HCT116 (cell line): ENCODE measurements around the gene HSD17B10. TPM values are rescaled to one million over a fixed set of nuclear protein-coding genes. Genes with fewer than 3 reads are reported as not detected.

Experiments used
- ATAC-seq: fragments of 200-7000 bp; cut with Tn5 transposase; 2 replicates; pipeline ENCODE4 v1.9.1; 2020; ENCODE audit warnings: mild to moderate bottlenecking, moderate library complexity
- BruUV-seq: library from RNA; stranded (reverse); fragments of 400-500 nt; replicated peaks from 2 replicates; lab custom pipeline; 2021; lab: Mats Ljungman, UMichigan
- CTCF ChIA-PET: fragments of 300-600 bp; sonication (Branson Sonifier 250); formaldehyde crosslinking; loops from one replicate; lab custom pipeline; 2021; ENCODE audit warnings: antibody characterized with exemption; lab: Charles Lee
- POLR2A ChIA-PET: fragments of 300-600, 350-600 bp; sonication (Branson Sonifier 250); formaldehyde crosslinking; loops from one replicate; lab custom pipeline; 2021; ENCODE audit warnings: antibody characterized with exemption; lab: Charles Lee
- RAD21 ChIA-PET, 2 experiments: fragments of 300-600 bp; sonication (Branson Sonifier 250); formaldehyde crosslinking; loops; one replicate each; lab custom pipeline; 2023; ENCODE audit warnings: low total read pairs in 2 of 2; ENCODE audit not compliant: uncharacterized antibody in 2 of 2, unreplicated experiment in 2 of 2, low non-redundant PET in 1 of 2; lab: Charles Lee
- DNase-seq: peaks from one replicate; pipeline ENCODE4 v3.0.0-alpha.2; 2010; ENCODE audit warnings: low read depth, low spot score
- H2AFZ ChIP-seq: fragments of 200-600 bp; shearing (Covaris generic), sonication (generic); 2 replicates; pipeline ENCODE4 v1.6.1; 2017; ENCODE audit warnings: low read depth, mixed run types, mixed read lengths, antibody characterized with exemption, low read length; ENCODE audit not compliant: poor library complexity, severe bottlenecking
- H3K27ac ChIP-seq: 2 replicates; pipeline ENCODE4 v1.5.1; 2012; ENCODE audit warnings: low read depth, low read length
- H3K27me3 ChIP-seq: fragments of 200-600 bp; sonication (generic); 2 replicates; pipeline ENCODE4 v1.6.1; 2016; ENCODE audit warnings: mixed run types, low read length, mixed read lengths; ENCODE audit not compliant: insufficient read depth
- H3K36me3 ChIP-seq, 2 experiments: fragments of 200-500 bp in 1 of 2; fragments of 200-600 bp in 1 of 2; sonication (Bioruptor generic) in 1 of 2; sonication (generic) in 1 of 2; 2 replicates each; pipeline versions ENCODE4 v1.5.1 to v1.6.1; 2014 to 2016; ENCODE audit warnings: low read length in 2 of 2, inconsistent platforms in 1 of 2, mixed read lengths in 1 of 2, mixed run types in 1 of 2; ENCODE audit not compliant: insufficient read depth in 2 of 2, control insufficient read depth in 1 of 2
- H3K4me1 ChIP-seq, 2 experiments: fragments of 200-600 bp in 1 of 2; sonication (generic) in 1 of 2; 2 replicates each; pipeline versions ENCODE4 v1.5.1 to v1.6.1; 2012 to 2017; ENCODE audit warnings: low read length in 2 of 2, inconsistent platforms in 1 of 2, mild to moderate bottlenecking in 1 of 2, mixed read lengths in 1 of 2, mixed run types in 1 of 2, moderate library complexity in 1 of 2; ENCODE audit not compliant: insufficient read depth in 2 of 2, control insufficient read depth in 1 of 2
- H3K4me2 ChIP-seq: fragments of 200-600 bp; sonication (generic); 2 replicates; pipeline ENCODE4 v1.6.1; 2017; ENCODE audit warnings: mixed run types, low read length, mixed read lengths
- H3K4me3 ChIP-seq, 2 experiments: fragments of 200-600 bp in 1 of 2; sonication (generic) in 1 of 2; replicated peaks in 1 of 2; 2 replicates each; pipeline ENCODE4 v1.5.1; 2011 to 2016; ENCODE audit warnings: low read length in 2 of 2, control low read depth in 1 of 2, low read depth in 1 of 2, mild to moderate bottlenecking in 1 of 2, mixed read lengths in 1 of 2, mixed run types in 1 of 2
- H3K79me2 ChIP-seq: fragments of 200-600 bp; sonication (generic); 2 replicates; pipeline ENCODE4 v1.6.1; 2017; ENCODE audit warnings: mild to moderate bottlenecking, mixed run types, low read length, moderate library complexity, mixed read lengths; ENCODE audit not compliant: insufficient read depth
- H3K9ac ChIP-seq: fragments of 200-600 bp; sonication (generic); 2 replicates; pipeline ENCODE4 v1.6.1; 2016; ENCODE audit warnings: low read length, mixed read lengths
- H3K9me2 ChIP-seq: fragments of 200-600 bp; sonication (generic), shearing (Covaris generic); 2 replicates; pipeline ENCODE4 v1.6.1; 2017; ENCODE audit warnings: mixed run types, mild to moderate bottlenecking, moderate library complexity; ENCODE audit not compliant: insufficient read depth
- H3K9me3 ChIP-seq, 2 experiments: fragments of 200-500 bp in 1 of 2; fragments of 200-600 bp in 1 of 2; sonication (Bioruptor generic) in 1 of 2; sonication (generic) in 1 of 2; 2 replicates each; pipeline ENCODE4 v1.6.1; 2014 to 2017; ENCODE audit warnings: low read length in 2 of 2, mixed read lengths in 2 of 2, inconsistent platforms in 1 of 2, low read depth in 1 of 2, mild to moderate bottlenecking in 1 of 2, mixed run types in 1 of 2, moderate library complexity in 1 of 2; ENCODE audit not compliant: control insufficient read depth in 1 of 2, insufficient read depth in 1 of 2
- H4K20me1 ChIP-seq: fragments of 200-600 bp; sonication (generic), shearing (Covaris generic); 2 replicates; pipeline ENCODE4 v1.6.1; 2017; ENCODE audit warnings: mixed run types, mild to moderate bottlenecking, moderate library complexity; ENCODE audit not compliant: insufficient read depth
- CBX3 ChIP-seq: IDR thresholded peaks from 2 replicates; pipeline ENCODE4 v1.6.1; 2012; ENCODE audit warnings: low read depth
- ELF1 ChIP-seq: IDR thresholded peaks from 2 replicates; pipeline ENCODE4 v1.6.1; 2012; ENCODE audit warnings: low read depth, borderline replicate concordance
- EZH2 ChIP-seq: fragments of 200-600 bp; sonication (generic); IDR thresholded peaks from 2 replicates; pipeline ENCODE4 v1.6.1; 2017; ENCODE audit warnings: antibody characterized with exemption, mixed run types
- EZH2phosphoT487 ChIP-seq: fragments of 200-600 bp; IDR thresholded peaks from 2 replicates; pipeline ENCODE4 v1.6.1; 2018; ENCODE audit warnings: antibody characterized with exemption, borderline replicate concordance
- FOSL1 ChIP-seq: IDR thresholded peaks from 2 replicates; pipeline ENCODE4 v1.6.1; 2012; ENCODE audit warnings: low read depth
- JUND ChIP-seq: IDR thresholded peaks from 2 replicates; pipeline ENCODE4 v1.6.1; 2012
- POLR2A ChIP-seq: IDR thresholded peaks from 2 replicates; pipeline ENCODE4 v1.7.0; 2011; ENCODE audit warnings: borderline replicate concordance; ENCODE audit not compliant: insufficient read depth, insufficient read length; ENCODE audit errors: extremely low read depth
- POLR2AphosphoS5 ChIP-seq: IDR thresholded peaks from 2 replicates; pipeline ENCODE4 v1.6.1; 2011; ENCODE audit warnings: mild to moderate bottlenecking, low read depth, low read length, moderate library complexity
- REST ChIP-seq: IDR thresholded peaks from 2 replicates; pipeline ENCODE4 v1.6.1; 2012; ENCODE audit warnings: low read depth
- SRF ChIP-seq: IDR thresholded peaks from 2 replicates; pipeline ENCODE4 v1.6.1; 2012; ENCODE audit warnings: low read depth
- YY1 ChIP-seq: IDR thresholded peaks from 2 replicates; pipeline ENCODE4 v1.6.1; 2011; ENCODE audit warnings: low read length, low read depth, moderate library complexity, mild to moderate bottlenecking; ENCODE audit not compliant: insufficient replicate concordance; ENCODE audit errors: extremely low read depth
- ZFX ChIP-seq: fragments of 450-650 bp; IDR thresholded peaks from 2 replicates; pipeline ENCODE4 v1.6.1; 2017
- intact Hi-C: fragments of 100-400 bp; cut with micrococcal nuclease; formaldehyde crosslinking; loops from 2 replicates; pipeline ENCODE4 v1.10.0; 2022
- total RNA-seq: library from RNA; stranded (reverse); gene quantifications from one replicate; pipeline ENCODE4 v1.2.1, GENCODE V29; 2021; ENCODE audit not compliant: unreplicated experiment

HSD17B10 gene
- total RNA-seq, 1 experiment from 2014 or later = 94.4 TPM

- POLR2A ChIA-PET = no interaction called here
- Histone ChIP-seq H4K20me1 (no peaks in the 10 kb centered on the region), H3K27me3 (no peaks in the 10 kb centered on the region), H3K79me2 (no peaks in the 10 kb centered on the region), H3K9ac (no peak overlapping the region), H3K9me3 (no peaks in the 10 kb centered on the region), H3K4me2 (no peak overlapping the region), H3K36me3 (no peaks in the 10 kb centered on the region), H3K4me3 (no peak overlapping the region), H3K4me1 (peaks cover 0 to 8% of the 10 kb centered on the region in 2 experiments; a peak in 1 of 4 replicates), H3K27ac (no peak overlapping the region), H3K9me2 (no peaks in the 10 kb centered on the region), H2AFZ (no peak overlapping the region)
- no TSS peak for BruUV-seq
- no peak for DNase-seq
- no peak for TF ChIP-seq POLR2A
- TF ChIP-seq FOSL1 = no peak
- TF ChIP-seq EZH2 = no peak
- no peak for TF ChIP-seq POLR2AphosphoS5
- no peak for TF ChIP-seq CBX3
- TF ChIP-seq JUND = no peak
- no peak for TF ChIP-seq ELF1
- no peak for TF ChIP-seq SRF
- TF ChIP-seq YY1 = no peak
- no peak for TF ChIP-seq ZFX
- TF ChIP-seq EZH2phosphoT487 = no peak
- no peak for TF ChIP-seq REST
- RAD21 ChIA-PET = no interaction called here
- CTCF ChIA-PET = no interaction called here
- ATAC-seq = no peak
- intact Hi-C loops = no loop called here
Measured at GRCh38 chrX:53483416-53483815, 49.2 kb upstream of the HSD17B10 start.
